PFSK-1 (cell line): ENCODE data around the gene ADAM12.

Experiments used
- FOXP2 ChIP-seq: optimal IDR thresholded peaks from 2 replicates; pipeline ENCODE3; 2011; ENCODE audit warnings: borderline replicate concordance, control low read depth, inconsistent platforms; ENCODE audit not compliant: insufficient read depth; ENCODE audit errors: extremely low read length, extremely low read depth
- POLR2AphosphoS5 ChIP-seq: IDR thresholded peaks from 2 replicates; pipeline ENCODE4 v1.6.1; 2012; ENCODE audit warnings: low read depth, mild to moderate bottlenecking, control low read depth, low read length, moderate library complexity
- REST ChIP-seq, 2 experiments: IDR thresholded peaks; 2 replicates each; pipeline versions ENCODE4 v1.6.1 to v1.8.0; 2011 to 2012; ENCODE audit warnings: low read depth in 2 of 2, low read length in 2 of 2, control low read depth in 1 of 2, inconsistent platforms in 1 of 2, mild to moderate bottlenecking in 1 of 2, moderate library complexity in 1 of 2; ENCODE audit not compliant: insufficient read depth in 1 of 2
- SIN3A ChIP-seq: IDR thresholded peaks from 2 replicates; pipeline ENCODE4 v1.6.1; 2012; ENCODE audit warnings: mild to moderate bottlenecking, low read length, moderate library complexity, borderline replicate concordance; ENCODE audit not compliant: insufficient read depth
- TAF1 ChIP-seq: IDR thresholded peaks from 2 replicates; pipeline ENCODE4 v1.6.1; 2012; ENCODE audit warnings: low read length, control low read depth, borderline replicate concordance; ENCODE audit not compliant: insufficient read depth

Gene ADAM12

GRCh38 chr10:126014309-126014708, 374.0 kb downstream of the ADAM12 start:
- no peak for TF ChIP-seq POLR2AphosphoS5
- no peak for TF ChIP-seq FOXP2
- TF ChIP-seq REST (IDR thresholded peaks at IDR 0.05; ENCODE audit: insufficient read depth in 1 of 2, low read depth in 2 of 2, low read length in 2 of 2): no peak
- TF ChIP-seq SIN3A: no peak

GRCh38 chr10:126013489-126014281, 374.6 kb downstream of the ADAM12 start:
- TF ChIP-seq REST (IDR thresholded peaks at IDR 0.05; ENCODE audit: insufficient read depth in 1 of 2, low read depth in 2 of 2, low read length in 2 of 2): no peak
- TF ChIP-seq POLR2AphosphoS5: no peak
- no peak for TF ChIP-seq TAF1
- TF ChIP-seq SIN3A: no peak
- TF ChIP-seq FOXP2: no peak

GRCh38 chr10:126012485-126012884, 375.8 kb downstream of the ADAM12 start:
- TF ChIP-seq FOXP2 (no peak), REST (IDR thresholded peaks at IDR 0.05; ENCODE audit: insufficient read depth in 1 of 2, low read depth in 2 of 2, low read length in 2 of 2) (no peak)

- no peak for TF ChIP-seq TAF1
- TF ChIP-seq SIN3A: no peak
- TF ChIP-seq POLR2AphosphoS5: no peak
- TF ChIP-seq REST (IDR thresholded peaks at IDR 0.05; ENCODE audit: insufficient read depth in 1 of 2, low read depth in 2 of 2, low read length in 2 of 2): no peak
Observed at GRCh38 chr10:126011995-126012394, 376.3 kb downstream of the ADAM12 start.

GRCh38 chr10:126009650-126010049, 378.6 kb downstream of the ADAM12 start:
- TF ChIP-seq POLR2AphosphoS5 (no peak), REST (IDR thresholded peaks at IDR 0.05; ENCODE audit: insufficient read depth in 1 of 2, low read depth in 2 of 2, low read length in 2 of 2) (no peak), FOXP2 (no peak), SIN3A (no peak), TAF1 (no peak)
